Endothelial cell of hepatic sinusoid (primary cell): ENCODE measurements around the gene IGHMBP2.
"Not testable (repeated sequence)": the region's sequence is repeated elsewhere in the genome, so short reads cannot be mapped to it uniquely, and the experiment has no call there.

Source experiments
- in situ Hi-C: cut with HindIII; loops from 2 replicates; pipeline ENCODE4 v1.10.0; 2017; ENCODE audit warnings: low sequenced_read_pairs

Gene IGHMBP2

DNA sequence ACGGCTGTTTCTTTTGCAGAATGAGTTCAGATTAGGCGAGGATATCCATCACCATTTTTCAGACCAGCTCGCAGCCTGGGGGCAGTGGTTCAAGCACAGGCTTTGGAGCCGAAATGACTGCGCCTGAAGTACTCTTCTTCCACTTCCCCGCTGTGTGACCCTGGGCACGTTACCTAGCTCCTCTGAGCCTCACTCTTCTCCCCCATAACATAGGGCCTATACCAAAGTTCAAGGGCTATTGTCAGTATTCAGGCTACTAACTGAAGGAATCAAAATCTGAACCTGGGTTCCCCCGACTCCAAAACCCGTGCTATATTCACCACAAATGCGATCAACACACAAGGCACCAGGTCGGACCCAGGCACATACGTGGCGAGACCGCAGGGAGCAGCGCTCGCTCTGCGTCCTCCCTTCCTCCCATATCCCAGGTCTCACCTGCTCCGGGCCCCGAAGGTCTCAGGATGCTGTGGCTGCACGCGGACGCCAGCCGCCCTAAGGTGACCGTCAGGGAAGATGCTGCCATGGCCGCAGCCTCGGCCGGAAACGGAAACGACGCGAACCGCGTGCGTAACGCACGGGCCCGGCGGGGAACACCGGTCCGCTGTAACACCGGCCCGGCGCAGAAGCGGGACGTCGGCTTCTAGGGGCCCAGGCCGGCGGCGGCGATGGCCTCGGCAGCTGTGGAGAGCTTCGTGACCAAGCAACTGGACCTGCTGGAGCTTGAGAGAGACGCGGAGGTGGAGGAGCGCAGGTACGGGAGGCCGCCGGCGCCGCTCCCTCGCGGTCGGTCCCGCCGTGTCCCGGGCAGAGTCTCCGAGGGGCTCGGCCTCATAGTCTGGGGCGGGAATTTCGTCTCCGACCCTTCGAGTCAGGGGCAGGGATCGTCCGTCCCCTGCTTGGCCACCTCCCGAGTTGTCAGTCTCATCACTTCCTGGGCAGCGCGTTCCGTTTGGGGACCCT is at the start of gene IGHMBP2, which contains the start of gene MRPL21:
Gene IGHMBP2, plus strand, starts transcription at position 604 of the 960 bp plus-strand sequence. Its CDS starts 62 bp downstream, at position 666.
Gene MRPL21, minus strand, starts transcription at position 545 of the 960 bp plus-strand sequence. Its CDS starts 22 bp downstream, at position 523.
- in situ Hi-C loops: loop anchor here (10.0 kb wide), 1 partner anchor 91 kb away; no protein-coding TSS in a partner anchor

DNA sequence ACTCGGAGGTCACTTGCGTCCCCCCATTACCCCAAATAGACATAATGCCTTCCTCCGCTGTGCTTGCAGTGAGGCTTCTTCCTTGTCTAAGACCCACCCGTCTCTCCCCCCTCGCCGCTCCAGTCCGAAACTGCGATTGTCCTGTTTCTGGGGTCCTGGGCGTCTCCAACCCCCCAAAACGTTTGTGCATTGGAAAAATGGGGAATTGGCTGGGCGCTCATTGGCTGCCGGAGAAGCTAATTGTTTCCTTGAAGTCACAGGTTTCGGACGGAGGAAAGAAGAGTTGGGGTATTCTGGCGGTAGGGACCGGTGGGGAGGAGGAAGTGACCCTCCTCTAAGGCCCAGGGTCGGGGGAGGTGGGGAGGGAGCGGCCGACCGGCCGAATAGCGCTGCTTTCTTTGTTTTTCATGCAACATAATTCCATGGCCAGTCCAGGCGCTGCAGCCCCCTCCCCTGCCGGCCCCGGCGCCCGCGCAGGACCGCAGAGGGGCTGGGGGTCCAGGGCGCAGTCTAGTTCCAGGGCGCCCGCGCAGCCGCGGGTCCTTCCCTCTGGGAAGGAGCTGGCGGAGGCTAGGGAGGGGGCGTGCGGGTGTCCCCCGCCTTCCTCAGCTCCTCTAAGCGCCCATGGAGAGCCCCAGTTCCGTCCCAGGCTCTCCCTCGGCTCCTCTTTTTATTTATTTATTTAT is 49.3 kb upstream of the IGHMBP2 start:
- in situ Hi-C loops: loop anchor here (5.0 kb wide), 3 partner anchors 42 to 87 kb away; no protein-coding TSS in a partner anchor

GRCh38 chr11:68855205-68855981 is 48.3 kb upstream of the IGHMBP2 start:
- in situ Hi-C loops: no loop called here

- in situ Hi-C loops: not testable (repeated sequence)
Measured at GRCh38 chr11:68856425-68857030, 47.2 kb upstream of the IGHMBP2 start.

- in situ Hi-C loops: no loop called here
Measured at GRCh38 chr11:68857037-68857586, 46.6 kb upstream of the IGHMBP2 start.

- in situ Hi-C loops: no loop called here
Measured at GRCh38 chr11:68859123-68859522, 44.6 kb upstream of the IGHMBP2 start.

DNA sequence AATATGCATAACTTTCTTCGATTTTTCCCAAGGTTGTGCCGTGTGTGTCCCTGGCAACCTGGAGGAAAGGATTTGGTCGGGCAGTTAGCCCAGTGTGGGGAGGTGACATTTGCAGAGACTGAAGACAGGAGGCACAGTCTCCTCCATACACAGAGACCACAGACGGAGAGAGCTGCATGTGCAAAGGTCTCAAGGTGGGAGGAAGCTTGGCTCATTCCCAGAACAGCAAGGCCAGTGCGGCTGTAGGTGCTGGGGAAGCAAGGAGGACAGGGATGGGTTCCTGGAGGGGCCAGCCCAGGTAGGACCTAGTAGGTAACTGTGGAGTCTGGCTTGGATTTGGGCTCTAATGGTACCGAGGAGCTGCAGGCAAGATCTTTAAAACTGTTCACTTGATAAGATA is 41.3 kb upstream of the IGHMBP2 start:
- in situ Hi-C loops: no loop called here

DNA sequence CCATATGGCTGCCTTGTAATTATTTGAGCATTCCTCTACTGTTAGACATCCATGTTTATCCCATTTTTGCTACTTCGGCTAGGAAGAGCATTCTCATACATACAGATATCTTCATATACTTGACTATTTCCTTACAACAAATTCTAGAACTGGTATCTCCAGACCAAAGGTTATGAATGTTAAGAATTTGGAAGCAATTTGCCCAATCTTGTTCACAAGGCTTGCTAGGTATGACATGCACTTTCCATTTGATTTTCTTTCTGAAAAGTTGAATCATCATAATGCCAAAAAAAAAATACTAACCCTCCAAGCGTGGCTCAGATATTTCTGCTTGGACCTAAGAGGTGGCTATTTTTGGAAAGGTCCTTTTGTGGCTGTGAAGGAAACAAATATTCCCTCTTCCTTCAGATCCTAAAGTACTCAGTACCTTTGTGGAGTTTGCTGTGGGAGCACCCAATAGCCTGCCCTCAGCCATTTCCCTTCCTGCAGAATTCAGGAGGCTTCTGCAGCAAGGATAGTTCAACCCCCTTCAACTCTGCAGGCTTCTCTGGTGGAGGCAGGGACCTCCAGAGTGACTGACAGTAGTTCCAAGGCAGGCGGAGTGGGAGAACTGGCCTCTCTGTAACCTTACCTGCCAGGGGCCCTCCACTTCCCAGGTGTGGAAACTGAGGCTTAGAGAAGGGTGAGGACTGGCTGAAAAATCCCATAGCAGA is 40.0 kb upstream of the IGHMBP2 start:
- in situ Hi-C loops: no loop called here

- in situ Hi-C loops: no loop called here
Measured at GRCh38 chr11:68865241-68865640, 38.5 kb upstream of the IGHMBP2 start.

GRCh38 chr11:68867066-68867465 is 36.6 kb upstream of the IGHMBP2 start:
- in situ Hi-C loops: no loop called here

DNA sequence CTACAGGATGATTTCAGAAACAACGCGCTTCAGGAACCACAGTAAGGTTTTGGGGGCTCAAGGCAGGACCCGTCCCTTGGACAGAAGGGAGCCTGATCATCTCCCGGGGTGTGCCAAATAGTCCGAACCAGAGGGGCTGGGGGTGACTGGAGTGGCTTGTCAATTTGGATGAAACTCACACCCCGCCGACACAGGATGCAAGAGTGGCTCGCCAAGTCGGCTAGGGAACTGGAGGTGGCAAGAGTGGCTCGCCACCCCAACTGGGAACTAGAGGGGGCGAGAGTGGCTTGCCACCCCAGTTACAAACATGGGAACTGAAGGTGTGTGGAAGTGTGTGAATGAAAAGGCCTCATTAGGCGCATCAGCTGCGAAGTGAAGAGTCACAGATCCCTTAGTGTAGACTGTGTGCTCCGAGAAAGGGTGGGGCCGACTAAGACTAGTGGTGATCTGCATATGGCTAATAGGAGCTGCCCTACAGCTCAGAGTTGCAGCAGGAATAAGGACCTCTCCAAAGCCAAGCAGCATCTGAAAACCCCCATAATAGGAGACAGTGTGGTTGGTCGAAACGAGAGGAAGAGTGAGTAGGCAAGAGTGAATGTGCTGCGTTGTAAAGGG is 35.4 kb upstream of the IGHMBP2 start:
- in situ Hi-C loops: no loop called here

DNA sequence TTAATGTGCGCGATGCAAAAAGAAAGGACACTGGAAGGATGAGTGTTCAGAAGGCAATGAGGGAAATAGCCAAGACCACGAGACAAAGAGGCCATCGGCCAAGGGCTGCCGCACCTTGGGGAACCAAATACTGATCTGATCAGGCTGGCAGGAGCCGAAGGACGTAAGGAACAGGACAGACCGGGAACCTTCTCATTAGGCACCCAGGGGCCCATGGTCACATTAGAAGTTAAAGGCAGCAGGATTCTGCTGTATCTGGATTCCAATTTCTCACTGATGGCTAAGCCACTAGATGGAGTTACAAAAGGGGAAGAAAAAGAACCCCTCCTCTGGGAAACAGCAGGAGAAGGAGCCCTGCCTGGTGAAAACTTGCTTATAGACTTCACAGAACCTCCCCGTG is 33.2 kb upstream of the IGHMBP2 start:
- in situ Hi-C loops: no loop called here

DNA sequence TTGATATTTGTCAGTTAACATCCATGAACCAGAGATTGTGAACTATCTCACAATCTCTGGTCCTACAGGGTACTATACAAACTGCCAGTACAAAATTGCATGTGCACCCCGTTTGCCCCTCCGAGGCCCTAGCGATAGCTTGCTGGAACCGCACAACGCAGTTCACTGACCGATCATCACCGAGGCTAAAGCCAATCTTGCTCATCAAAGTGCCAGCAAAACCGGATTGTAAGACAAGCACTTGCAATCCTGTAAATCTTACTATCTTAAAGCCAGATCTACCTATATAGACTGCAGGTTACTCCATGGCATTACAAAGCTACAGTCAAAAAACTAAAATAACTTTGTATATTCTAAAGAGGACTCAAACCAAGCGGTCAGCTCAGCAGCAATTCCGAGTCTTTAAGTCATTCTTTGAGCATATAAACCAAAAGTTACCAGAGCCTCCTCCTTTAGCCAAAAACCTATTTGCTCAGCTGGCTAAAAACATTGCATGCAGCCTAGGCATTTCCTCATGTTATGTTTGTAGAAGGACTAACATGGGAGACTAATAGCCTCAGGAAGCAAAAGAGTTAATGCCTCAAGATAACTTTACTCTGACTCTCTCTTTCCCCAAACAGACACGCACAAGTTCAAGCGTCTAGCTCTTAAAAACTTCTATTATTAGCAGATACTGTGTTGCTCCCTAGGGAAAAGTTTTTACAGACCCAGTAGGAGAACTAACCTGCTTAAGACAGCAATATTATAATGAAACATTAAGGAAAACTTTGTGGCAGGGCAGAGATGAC is 31.3 kb upstream of the IGHMBP2 start:
- in situ Hi-C loops: no loop called here

GRCh38 chr11:68878022-68878421 is 25.7 kb upstream of the IGHMBP2 start:
- in situ Hi-C loops: no loop called here

GRCh38 chr11:68880851-68881250 is 22.8 kb upstream of the IGHMBP2 start:
- in situ Hi-C loops: no loop called here

DNA sequence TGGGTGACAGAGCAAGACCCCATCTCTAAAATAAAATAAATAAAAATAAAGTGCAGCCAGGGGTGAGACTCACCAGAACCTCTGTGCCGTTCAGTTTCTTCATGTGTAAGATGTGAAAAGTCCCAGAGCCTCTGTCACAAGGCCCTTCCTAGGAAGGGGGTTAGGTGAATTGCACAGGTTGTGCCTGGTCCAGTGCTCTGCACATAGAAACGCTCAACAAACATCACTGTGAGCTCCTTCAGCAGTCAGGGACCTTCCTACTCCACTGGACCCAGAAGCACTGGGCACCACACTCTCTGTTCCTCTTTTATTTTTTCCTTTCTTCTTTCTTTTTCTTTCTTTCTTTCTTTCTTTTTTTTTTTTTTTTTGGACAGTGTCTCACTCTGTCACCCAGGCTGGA is 22.4 kb upstream of the IGHMBP2 start:
- in situ Hi-C loops: no loop called here

DNA sequence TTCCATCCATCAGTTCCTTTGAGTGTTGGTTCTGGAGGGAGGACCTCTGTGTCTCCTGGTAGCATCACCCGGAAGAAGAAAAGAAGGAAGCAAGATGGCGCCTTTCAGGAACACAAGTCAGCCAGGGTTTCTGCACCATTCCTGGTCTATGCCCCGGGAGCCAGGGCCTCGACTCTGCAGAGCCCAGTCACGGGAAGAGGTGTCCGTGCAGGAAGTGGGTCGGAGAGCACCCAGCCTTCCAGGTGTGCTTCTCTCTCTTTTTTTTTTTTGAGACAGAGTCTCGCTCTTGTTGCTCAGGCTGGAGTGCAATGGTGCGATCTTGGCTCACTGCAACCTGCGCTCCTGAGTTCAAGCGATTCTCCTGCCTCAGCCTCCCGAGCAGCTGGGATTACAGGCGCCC is 21.3 kb upstream of the IGHMBP2 start:
- in situ Hi-C loops: no loop called here

DNA sequence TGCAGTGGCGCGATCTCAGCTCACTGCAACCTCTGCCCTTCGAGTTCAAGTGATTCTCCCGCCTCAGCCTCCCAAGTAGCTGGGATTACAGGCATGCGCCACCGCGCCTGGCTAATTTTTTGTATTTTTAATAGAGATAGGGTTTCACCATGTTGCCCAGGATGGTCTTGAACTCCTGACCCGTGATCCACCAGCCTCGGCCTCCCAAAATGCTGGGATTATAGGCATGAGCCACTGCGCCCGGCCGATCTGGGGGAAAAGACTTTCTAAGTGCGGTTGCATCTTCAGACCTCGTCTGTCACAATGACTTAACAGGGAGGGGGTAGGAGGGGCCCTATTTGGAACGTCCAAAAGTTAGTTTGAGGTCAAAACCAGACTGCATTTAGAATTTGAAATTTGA is 18.9 kb upstream of the IGHMBP2 start:
- in situ Hi-C loops: not testable (repeated sequence)
